Right ventricle myocardium inferior (tissue), 1 donor: Measurements from ENCODE around the gene NEB. TPM values are rescaled to one million over a fixed set of nuclear protein-coding genes. Genes with fewer than 3 reads are reported as not detected.
"Not testable (repeated sequence)": the region's sequence is repeated elsewhere in the genome, so short reads cannot be mapped to it uniquely, and the experiment has no call there.

ENCODE experiments used
- ATAC-seq: fragments of 200-7000 bp; cut with Tn5 transposase; one replicate; pipeline ENCODE4 v1.9.1; 2020; ENCODE audit warnings: mild to moderate bottlenecking, moderate library complexity
- DNase-seq: peaks from one replicate; pipeline ENCODE4 v3.0.0; 2021; ENCODE audit errors: missing footprints
- intact Hi-C: fragments of 100-400 bp; cut with DNase I; formaldehyde crosslinking; loops from one replicate; pipeline ENCODE4 v1.11.0; 2022
- total RNA-seq: library from RNA; stranded (reverse); fragmentation: NEBNext Ultra II Directional; extraction: Animal tissue kit (Norgen Biotek cat#: 25700); gene quantifications from one replicate; pipeline ENCODE4 v1.2.1, GENCODE V29; 2021
- donor health status: DM: no; HTN: yes; CAD: no; lungs with severe emphysema.

Gene NEB
- total RNA-seq, 1 donor from 2014 or later, result 0.87 TPM

DNA sequence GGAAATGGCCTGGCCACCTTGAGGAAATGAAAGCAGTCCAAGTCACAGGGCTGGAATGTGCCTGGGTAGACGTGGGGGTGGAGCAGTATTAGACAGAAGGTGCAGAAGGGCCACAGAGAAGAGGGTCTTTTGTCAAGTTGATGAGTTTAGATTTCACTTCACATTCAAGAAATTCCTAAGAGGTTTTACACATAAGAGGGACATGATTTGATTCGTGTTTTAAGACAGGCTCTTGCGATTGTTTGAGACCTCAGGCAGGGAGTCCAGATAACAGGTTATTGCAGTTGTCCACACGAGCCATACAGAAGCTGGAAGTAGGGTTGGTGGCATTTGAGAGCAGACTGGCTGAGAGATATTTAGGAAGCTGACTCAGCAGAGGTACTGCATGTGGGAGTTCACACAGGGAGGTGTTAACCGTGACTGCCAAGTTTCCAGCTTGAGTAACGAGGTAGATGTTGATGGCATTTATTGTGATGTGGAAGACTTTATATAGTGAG lies 64.6 kb downstream of the NEB start:
- DNase-seq (no peak), ATAC-seq (peak; percentile 28)
- intact Hi-C loops, result no loop called here

DNA sequence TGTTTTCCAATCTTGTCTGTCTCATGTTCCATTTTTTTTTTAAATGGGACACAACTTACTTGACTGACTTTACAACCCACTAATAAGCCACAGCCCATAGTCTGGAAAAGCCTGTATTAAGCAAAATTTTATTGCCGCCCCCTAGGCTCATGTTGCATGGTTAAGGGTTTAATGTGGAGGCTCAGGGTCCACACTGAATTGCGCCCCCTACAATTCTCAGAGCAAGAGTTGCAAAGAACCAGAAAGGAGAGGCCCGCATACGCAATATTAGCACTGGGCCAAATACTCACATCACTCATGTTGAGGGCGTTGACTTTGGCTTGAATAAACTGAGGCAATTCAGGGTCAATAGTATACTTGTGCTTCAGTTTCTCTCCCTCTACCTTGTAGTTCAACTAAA lies 65.5 kb downstream of the NEB start:
- intact Hi-C loops, result no loop called here
- ATAC-seq, result no peak
- DNase-seq, result no peak

DNA sequence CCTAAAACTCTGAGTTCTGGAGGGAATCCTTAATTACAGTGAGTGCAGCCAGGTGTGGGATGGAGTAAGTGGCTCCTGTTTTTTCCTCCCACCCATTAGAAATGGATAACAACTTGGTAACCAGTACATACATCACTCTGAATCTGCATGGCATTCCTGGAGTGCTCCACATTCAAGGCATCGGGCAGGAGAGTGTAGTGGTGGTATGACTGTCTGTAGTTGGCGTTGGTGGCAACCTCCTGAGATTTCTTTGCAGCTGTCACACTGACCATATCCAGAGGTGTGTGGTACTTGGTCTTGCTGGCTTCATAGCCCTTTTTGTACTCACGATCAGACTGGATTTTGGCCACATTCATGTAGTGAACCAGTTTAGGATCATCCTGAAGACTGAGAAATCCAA lies 68.3 kb downstream of the NEB start:
- intact Hi-C loops, result no loop called here
- no peak for DNase-seq
- ATAC-seq, result no peak

DNA sequence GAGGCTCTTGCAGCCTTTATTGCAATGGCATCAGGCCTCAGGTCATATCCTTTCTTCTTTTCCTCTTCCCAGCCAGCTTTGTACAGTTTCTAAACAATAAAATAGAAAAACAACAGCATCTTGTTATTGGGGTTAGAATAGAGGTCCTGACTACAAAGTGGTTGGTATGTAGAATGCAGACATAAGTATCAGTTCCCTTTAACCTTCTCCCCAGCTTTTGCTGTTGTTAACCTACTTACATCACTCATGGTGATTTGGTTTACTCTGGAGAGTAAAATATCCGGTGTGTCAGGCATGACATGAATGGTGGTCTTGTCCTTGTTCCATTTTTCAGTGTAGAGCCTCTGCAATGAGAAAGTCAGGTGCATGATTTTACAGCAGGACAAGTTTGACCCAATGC lies 69.8 kb downstream of the NEB start:
- intact Hi-C loops, result no loop called here
- no peak for ATAC-seq
- DNase-seq, result no peak

DNA sequence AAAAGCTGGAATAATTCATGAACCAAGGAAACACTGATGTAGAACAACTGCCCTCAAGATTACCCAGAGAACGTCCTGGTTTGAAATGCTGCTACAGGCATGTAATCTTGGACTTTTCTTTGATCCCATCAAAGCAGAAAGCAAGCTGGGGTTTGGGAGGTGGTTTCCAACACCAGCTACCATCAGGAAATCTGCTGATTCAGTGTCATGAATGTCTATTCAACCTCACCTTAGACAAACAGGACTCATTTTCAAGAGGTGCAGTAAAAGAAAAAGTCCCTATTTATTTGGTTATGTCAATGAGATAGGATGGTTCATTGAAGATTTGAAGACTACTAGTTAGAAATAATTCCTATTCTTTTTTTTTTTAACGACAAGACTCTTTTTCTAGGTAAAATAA lies 72.7 kb downstream of the NEB start:
- DNase-seq (no peak), ATAC-seq (no peak)
- intact Hi-C loops, result no loop called here

DNA sequence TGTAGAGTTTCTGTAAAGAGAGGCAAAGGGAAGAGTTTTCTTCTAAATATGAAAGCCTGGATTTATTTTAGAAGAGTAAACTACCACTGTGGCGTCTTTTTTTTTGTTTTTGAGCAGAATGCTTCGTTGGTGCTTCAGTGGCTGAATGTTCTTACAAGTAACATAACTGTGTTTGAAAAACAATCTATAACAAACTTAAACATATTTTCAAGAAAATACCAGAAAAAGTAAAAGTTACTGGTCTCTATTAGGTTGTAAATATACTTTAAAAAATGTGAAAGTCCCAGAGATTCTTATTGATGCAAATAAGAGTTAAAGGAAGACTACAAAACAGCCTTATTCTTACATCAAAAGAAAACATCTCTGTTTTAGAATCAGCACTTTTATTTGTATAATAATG lies 76.2 kb downstream of the NEB start:
- no peak for ATAC-seq
- intact Hi-C loops, result no loop called here

DNA sequence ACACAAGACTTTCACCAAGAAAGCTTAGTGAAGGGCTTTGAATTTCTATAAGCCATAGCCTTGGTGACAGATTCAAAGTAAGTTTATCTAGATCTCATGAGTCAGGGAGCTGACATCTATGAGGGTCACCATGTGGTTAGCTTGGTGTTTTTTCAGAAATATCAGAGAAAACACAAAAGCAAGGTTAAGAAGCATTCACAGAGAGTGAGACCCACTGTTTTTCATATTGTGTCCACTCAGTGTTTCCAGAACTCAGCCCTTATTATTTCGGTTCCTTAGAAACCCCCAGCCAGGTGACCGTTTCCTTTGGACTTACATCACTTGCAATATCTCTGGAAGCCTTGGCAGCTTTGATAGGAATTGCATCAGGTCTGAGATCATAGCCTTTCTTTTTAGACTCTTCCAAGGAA lies 76.6 kb downstream of the NEB start:
- no peak for DNase-seq
- intact Hi-C loops, result no loop called here
- ATAC-seq, result no peak

More for the DNA sequence above, 76.2 kb downstream of the NEB start:
- no peak for DNase-seq

DNA sequence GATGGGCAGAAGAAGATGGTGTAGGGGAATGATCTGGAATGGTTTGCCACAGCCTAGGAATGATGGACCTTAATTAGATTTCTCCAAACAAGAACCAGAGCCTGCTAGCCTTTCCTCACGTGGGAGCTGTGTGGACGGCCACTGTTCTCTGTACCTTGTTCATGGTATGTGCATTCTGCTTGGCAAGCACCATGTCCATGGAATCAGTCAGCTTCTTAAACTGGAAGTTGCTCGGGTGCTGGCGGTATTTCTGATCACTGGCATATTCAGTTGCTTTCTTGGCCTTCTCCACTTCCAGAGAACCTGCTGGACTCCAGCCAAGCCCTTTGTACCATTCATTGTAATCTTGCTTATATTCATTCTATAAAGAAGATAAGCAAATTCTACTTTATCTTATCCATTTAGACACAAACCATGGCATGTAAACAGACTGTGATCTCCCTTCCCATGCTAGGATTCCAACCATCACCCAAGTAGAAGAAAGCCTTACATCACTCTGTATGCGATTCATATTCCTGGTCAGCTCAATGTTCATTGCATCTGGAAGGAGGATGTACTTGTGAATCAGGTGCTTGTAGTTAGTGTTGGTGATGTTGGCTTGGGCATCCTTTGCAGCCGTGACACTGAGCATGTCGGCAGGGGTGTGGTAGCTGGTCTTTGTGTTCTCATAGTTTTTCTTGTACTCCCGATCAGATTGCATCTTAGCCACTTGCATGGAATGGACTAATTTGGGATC lies 78.4 kb downstream of the NEB start:
- ATAC-seq (no peak), DNase-seq (no peak)
- intact Hi-C loops, result no loop called here

DNA sequence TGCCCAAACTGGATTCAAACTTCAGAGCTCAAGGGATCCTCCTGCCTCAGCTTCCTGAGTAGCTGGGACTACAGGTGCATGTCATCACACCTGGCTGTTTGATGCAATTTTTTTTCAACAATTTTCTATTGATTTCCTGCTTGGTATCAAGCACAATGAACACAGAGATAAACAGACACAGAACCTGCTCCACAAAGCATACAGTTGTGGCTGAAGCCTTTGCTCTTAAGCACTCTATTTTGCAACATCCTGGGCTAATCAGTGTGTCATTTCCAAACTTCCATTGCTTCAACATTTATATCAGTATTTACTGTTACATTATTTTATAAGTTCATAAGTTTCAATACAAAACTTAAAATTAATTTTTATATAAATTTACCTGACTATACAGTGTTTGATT lies 79.4 kb downstream of the NEB start:
- intact Hi-C loops, result no loop called here
- DNase-seq (no peak), ATAC-seq (no peak)

DNA sequence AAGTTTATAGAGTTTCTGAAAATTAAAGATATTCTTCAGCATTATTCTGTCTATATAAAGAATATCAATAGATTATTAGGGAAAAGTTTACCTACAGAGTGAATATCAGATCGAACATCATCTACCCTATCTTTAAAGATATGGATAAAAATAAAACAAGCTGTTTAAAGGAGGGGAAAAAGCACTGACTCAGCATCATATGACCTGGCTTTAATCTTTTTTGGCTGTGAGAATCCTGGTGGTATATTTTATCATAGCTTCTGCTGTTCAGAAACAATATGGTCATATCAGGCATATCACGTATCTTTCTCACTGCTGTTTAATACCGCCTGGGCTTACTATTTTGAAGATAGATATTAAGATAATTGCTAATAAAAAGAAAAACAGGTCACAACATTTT lies 80.2 kb downstream of the NEB start:
- DNase-seq (no peak), ATAC-seq (no peak)
- intact Hi-C loops, result no loop called here

DNA sequence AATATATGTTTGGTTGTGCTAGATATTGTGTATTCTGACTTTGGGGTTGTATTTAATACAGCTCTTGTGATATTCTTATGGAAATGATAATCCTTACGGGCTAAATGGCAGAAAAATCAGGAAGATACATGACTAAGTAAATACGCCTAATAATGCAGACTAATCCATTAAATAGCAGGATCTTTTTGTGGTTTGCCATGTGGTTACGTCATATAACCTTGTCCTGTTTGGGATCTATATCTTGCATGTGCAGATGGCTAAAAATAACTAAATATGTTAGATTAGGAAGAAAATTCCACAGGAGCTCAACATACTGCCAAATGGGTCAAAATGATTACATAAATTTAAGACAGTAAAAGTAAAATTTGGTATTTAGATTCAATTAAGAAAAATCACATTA lies 83.0 kb downstream of the NEB start:
- ATAC-seq (no peak), DNase-seq (no peak)
- intact Hi-C loops, result no loop called here

DNA sequence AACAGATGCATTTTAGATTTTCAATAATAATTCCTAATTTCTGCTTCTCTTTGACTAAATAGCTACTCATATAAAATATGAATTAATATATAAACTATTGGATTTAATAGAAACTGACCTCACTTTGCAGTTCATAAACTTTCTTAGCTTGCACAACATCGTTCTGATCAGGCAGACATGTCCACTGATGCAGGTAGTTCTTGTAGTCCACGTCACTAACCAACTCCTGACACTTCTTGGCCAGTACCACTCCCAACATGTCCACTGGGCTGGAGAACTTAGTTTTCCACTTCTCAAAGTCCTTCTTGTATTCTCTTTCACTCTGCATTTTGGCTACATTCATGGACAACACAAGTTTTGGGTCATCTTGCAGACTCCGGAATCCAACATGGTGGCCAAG lies 83.8 kb downstream of the NEB start:
- ATAC-seq (no peak), DNase-seq (no peak)
- intact Hi-C loops, result no loop called here

DNA sequence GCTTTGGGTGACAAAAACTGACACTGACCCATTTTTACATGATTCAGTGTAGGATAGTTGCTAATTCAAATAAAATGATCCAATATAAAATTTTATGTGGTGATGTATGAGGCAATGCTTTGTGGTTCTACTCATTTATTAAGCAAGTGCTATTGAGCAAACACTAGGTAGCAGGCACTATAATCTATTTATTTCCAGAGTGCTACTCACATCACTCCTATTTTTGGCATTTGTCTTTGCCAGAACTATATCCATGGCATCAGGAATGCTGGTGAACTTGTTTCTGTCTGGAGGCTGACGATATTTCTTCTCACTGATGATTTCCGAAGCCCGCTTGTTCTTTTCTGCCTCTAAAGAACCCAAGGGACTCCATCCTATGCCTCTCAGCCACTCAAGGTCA lies 84.3 kb downstream of the NEB start:
- no peak for DNase-seq
- intact Hi-C loops, result no loop called here
- no peak for ATAC-seq

DNA sequence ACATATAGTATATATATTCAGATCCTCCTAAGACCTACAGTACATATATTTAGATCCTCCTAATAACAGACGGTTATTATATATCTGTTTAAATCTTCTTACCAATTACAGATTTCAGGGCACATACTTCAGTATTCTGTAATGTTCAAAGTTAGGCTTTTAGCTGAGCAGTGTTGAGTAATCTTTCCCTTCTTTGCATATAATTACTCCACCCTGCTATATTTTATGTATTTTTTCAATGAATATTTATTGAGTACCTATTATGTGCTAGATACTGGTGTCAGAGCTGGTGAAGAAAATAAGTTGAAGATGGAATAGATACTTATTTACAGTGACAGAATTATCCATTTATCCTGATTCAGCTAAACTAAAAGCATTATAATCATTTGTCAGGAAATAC lies 84.9 kb downstream of the NEB start:
- ATAC-seq, result no peak
- intact Hi-C loops, result no loop called here

DNA sequence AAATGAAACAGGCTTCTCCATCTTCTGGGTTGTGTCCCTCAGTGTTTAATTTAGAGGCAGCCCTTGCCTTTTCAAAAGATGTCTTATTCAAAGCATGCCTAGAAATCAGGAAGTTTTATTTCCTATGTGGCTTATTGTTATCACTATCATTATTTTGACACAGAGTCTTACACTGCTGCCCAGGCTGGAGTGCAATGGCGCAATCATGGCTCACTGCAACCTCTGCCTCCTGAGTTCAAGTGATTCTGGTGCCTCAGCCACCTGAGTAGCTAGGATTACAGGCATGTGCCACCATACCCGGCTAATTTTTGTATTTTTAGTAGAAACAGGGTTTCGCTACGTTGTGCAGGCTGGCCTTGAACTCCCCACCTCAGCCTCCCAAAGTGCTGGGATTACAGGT lies 87.8 kb downstream of the NEB start:
- intact Hi-C loops, ATAC-seq, DNase-seq: not testable (repeated sequence)

More for the DNA sequence above, 84.9 kb downstream of the NEB start:
- DNase-seq, result no peak

DNA sequence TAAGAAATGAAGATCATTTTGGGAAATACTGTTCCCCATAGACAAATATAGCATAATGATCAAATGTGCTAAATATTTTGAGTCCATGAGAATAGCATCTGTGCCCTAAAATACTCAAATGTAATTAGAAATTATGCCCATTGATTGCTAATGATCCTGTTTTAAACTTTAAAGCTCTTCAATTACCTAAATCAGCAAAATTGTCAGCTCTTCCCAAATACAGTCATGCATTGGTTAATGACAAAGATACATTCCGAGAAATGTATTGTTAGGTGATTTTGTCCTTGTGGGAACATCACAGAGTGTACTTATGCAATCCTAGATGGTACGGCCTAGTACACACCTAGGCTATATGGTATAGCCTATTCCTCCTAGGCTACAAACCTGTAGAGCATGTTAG lies 89.7 kb downstream of the NEB start:
- no peak for ATAC-seq
- intact Hi-C loops, result no loop called here
- no peak for DNase-seq

DNA sequence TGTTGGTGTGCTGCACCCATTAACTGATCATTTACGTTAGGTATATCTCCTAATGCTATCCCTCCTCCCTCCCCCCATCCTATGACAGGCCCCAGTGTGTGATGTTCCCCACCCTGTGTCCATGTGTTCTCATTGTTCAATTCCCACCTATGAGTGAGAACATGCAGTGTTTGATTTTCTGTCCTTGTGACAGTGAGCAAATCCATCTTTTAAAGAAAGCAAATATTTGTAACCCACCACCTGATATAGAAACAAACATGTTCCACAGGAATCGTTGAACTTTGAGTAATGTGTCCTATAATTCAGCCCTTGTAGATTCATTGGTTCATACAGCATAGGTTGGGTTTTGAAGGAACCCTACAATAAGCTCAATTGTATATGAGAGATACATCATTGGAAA lies 92.4 kb downstream of the NEB start:
- ATAC-seq, DNase-seq, intact Hi-C loops: not testable (repeated sequence)

DNA sequence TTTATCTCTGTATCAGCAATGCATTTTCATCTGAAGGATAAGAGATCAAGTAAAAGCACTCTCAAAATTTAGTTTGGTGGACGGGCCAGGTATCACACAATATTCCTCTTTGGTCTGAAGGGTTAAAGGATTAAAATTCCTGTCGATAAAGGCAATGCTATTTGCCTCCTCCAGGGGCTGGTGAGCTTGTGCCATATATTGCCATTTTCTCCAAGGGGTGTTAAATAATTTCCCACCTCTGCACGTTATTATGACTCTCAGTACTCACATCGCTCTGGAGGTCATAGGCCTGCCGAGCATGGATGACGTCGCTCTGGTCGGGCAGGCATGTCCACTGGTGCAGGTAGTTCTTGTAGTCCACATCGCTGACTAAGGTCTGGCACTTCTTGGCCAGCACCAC lies 94.2 kb downstream of the NEB start:
- DNase-seq, result no peak
- intact Hi-C loops, result no loop called here
- no peak for ATAC-seq

DNA sequence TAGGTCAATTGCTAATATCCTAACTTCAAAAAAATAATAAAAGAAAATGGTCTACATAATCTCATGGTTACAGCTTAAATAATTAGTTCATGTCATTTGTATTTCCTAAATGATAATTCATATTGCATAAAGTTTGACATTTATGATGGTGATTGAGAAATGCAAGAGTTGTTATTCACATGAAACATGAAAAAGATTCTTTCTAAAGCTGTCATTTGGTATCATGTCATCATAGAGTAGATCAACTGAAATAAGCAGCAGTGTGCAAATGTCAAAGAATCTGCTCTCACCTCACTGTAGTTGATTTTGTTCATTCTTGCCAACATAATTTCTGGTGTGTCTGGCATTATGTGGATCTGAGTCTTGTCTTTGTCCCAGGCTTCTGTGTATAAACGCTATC lies 95.3 kb downstream of the NEB start:
- ATAC-seq (no peak), DNase-seq (no peak)
- intact Hi-C loops, result no loop called here

DNA sequence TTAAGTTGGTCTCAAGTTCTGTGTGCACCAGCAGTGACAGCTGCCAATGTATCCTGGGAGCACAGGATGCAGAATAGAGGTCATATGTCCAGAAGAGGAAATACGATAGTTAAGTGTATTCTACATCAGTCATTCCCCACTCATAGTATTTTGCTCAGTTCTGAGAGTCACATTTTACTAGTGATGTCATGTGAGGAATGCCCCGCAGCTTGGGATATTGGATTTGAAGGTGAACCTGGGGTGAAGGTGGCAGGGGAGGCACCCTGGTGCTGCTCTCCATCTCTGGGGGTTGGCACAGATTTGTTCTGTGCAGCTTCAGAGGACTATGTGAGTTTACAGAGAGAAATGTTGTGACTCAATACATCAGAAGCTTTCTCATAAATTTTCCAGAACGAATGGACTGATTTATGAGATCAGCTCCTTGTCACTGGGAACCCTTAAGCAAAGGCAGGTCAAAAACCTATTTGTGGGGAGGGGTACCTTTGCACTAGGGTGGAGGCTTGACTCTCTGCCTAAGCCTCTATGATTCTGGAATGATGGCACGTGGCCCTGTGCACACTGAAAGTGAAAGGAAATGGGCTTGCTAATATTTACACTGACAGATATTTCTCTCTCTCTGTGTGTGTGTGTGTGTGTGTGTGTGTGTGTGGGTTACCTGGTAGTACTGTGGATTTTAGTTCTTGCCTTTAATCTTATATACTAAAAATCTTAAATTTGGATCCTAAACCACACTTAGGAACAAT lies 95.9 kb downstream of the NEB start:
- ATAC-seq (peak; percentile 31), DNase-seq (no peak)
- intact Hi-C loops, result no loop called here
